ENCODE measurements around the gene TBC1D1.

Gene TBC1D1

GRCh38 chr4:38082424-38083385 lies 191.8 kb downstream of the TBC1D1 start:
- DNase-seq (ENCODE audit: low read depth): peak; percentile 62
- no peak for TF ChIP-seq CTCF (conservative IDR thresholded peaks at IDR 0.05; ENCODE audit: low read length)
- no peak overlapping the region for H3K4me3 ChIP-seq (ENCODE audit: low read length)

GRCh38 chr4:38084877-38085711 lies 194.2 kb downstream of the TBC1D1 start:
- H3K4me3 ChIP-seq (ENCODE audit: low read length): no peak overlapping the region
- no peak for TF ChIP-seq CTCF (conservative IDR thresholded peaks at IDR 0.05; ENCODE audit: low read length)
- peak; percentile 93 for DNase-seq (ENCODE audit: low read depth)

- peak; percentile 56 for DNase-seq (ENCODE audit: low read depth)
- H3K4me3 ChIP-seq (ENCODE audit: low read length): no peak overlapping the region
- TF ChIP-seq CTCF (conservative IDR thresholded peaks at IDR 0.05; ENCODE audit: low read length): no peak
These were observed 194.9 kb downstream of the TBC1D1 start for GRCh38 chr4:38085751-38086150.

- no peak overlapping the region for H3K4me3 ChIP-seq (ENCODE audit: low read length)
- no peak for DNase-seq (ENCODE audit: low read depth)
- TF ChIP-seq CTCF (conservative IDR thresholded peaks at IDR 0.05; ENCODE audit: low read length): no peak
These were observed 195.4 kb downstream of the TBC1D1 start for GRCh38 chr4:38086151-38086848.

GRCh38 chr4:38086849-38087226 lies 196.0 kb downstream of the TBC1D1 start:
- no peak for TF ChIP-seq CTCF (conservative IDR thresholded peaks at IDR 0.05; ENCODE audit: low read length)
- no peak for DNase-seq (ENCODE audit: low read depth)
- no peak overlapping the region for H3K4me3 ChIP-seq (ENCODE audit: low read length)

- DNase-seq (ENCODE audit: low read depth): no peak
- no peak for TF ChIP-seq CTCF (conservative IDR thresholded peaks at IDR 0.05; ENCODE audit: low read length)
These were observed 197.4 kb downstream of the TBC1D1 start for GRCh38 chr4:38088321-38088720.

More at GRCh38 chr4:38088321-38088720, 197.4 kb downstream of the TBC1D1 start:
- no peak overlapping the region for H3K4me3 ChIP-seq (ENCODE audit: low read length)

All from AG10803 (cell line).